C4-2B (cell line): ENCODE measurements around the gene SNRNP48.

Source experiments
- H3K27ac ChIP-seq: fragments of 450-650 bp; 2 replicates; pipeline ENCODE4 v1.5.1; 2017
- CTCF ChIP-seq: fragments of 450-650 bp; conservative IDR thresholded peaks from 2 replicates; pipeline ENCODE4 v1.5.1; 2017; ENCODE audit warnings: mild to moderate bottlenecking
- ZFX ChIP-seq: fragments of 450-650 bp; IDR thresholded peaks from 2 replicates; pipeline ENCODE4 v1.6.1; 2017

The SNRNP48 gene

GRCh38 chr6:7636151-7636550 lies 46.2 kb downstream of the SNRNP48 start:
- H3K27ac ChIP-seq, result no peak overlapping the region
- TF ChIP-seq ZFX (no peak), CTCF (no peak)

GRCh38 chr6:7637533-7637932 lies 47.5 kb downstream of the SNRNP48 start:
- H3K27ac ChIP-seq, result no peak overlapping the region
- TF ChIP-seq ZFX (no peak), CTCF (no peak)

- no peak overlapping the region for H3K27ac ChIP-seq
- TF ChIP-seq ZFX (no peak), CTCF (no peak)
These were observed 49.4 kb downstream of the SNRNP48 start for GRCh38 chr6:7639427-7639826.

GRCh38 chr6:7640016-7640415 lies 50.0 kb downstream of the SNRNP48 start:
- no peak for TF ChIP-seq ZFX
- TF ChIP-seq CTCF, result no peak
- no peak overlapping the region for H3K27ac ChIP-seq

- no peak overlapping the region for H3K27ac ChIP-seq
- TF ChIP-seq CTCF (no peak; the same call in 1 of the 2 replicates), ZFX (no peak)
These were observed 50.9 kb downstream of the SNRNP48 start for GRCh38 chr6:7640607-7641577.

GRCh38 chr6:7642791-7643190 lies 52.8 kb downstream of the SNRNP48 start:
- TF ChIP-seq ZFX, result no peak
- H3K27ac ChIP-seq, result no peak overlapping the region

GRCh38 chr6:7644417-7644816 lies 54.4 kb downstream of the SNRNP48 start:
- H3K27ac ChIP-seq, result no peak overlapping the region
- no peak for TF ChIP-seq CTCF
- TF ChIP-seq ZFX, result no peak
